Measurements from ENCODE around the gene FGD5. TPM values are rescaled to one million over a fixed set of nuclear protein-coding genes. Genes with fewer than 3 reads are reported as not detected.
A peak's percentile ranks its signal among the peaks of the same experiment; 100 is the strongest.

FGD5 gene
- total RNA-seq, 6 donors from 2014 or later: 26.8 to 90.4 (median 57.2) TPM

GRCh38 chr3:14787630-14788029 is 31.1 kb upstream of the FGD5 start:
- no peak for ATAC-seq (ENCODE audit: low FRiP score in 2 of 2)
- TF ChIP-seq, protein P1, sequence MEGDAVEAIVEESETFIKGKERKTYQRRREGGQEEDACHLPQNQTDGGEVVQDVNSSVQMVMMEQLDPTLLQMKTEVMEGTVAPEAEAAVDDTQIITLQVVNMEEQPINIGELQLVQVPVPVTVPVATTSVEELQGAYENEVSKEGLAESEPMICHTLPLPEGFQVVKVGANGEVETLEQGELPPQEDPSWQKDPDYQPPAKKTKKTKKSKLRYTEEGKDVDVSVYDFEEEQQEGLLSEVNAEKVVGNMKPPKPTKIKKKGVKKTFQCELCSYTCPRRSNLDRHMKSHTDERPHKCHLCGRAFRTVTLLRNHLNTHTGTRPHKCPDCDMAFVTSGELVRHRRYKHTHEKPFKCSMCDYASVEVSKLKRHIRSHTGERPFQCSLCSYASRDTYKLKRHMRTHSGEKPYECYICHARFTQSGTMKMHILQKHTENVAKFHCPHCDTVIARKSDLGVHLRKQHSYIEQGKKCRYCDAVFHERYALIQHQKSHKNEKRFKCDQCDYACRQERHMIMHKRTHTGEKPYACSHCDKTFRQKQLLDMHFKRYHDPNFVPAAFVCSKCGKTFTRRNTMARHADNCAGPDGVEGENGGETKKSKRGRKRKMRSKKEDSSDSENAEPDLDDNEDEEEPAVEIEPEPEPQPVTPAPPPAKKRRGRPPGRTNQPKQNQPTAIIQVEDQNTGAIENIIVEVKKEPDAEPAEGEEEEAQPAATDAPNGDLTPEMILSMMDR (IDR thresholded peaks at IDR 0.05): no peak
- TF ChIP-seq POLR2A (IDR thresholded peaks at IDR 0.05): no peak
- TF ChIP-seq EP300 (IDR thresholded peaks at IDR 0.05): no peak
- TF ChIP-seq POLR2AphosphoS5 (IDR thresholded peaks at IDR 0.05): no peak

DNA sequence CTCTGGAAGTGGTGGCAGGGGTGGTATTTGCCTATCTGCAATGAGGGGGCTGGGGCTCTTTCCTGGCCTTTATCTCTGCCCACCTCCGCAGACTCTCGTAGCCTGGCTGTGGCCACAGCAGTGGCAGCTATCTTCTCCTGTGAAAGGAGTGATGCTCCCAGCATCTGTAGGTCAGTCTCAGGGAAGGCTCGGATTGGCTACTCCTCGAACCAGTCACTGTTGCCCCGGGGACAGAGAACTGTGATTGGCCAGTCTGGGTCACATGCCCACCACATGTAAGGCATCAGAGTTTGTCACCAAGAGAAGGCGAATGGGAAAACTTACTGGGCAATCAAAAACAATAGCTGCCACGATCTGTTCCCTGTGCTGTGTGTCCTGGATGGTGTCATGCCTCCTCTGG is 30.1 kb upstream of the FGD5 start:
- no peak overlapping the region for H3K27ac ChIP-seq
- no peaks in the 10 kb centered on the region for H3K36me3 ChIP-seq
- no peak for TF ChIP-seq POLR2AphosphoS5 (IDR thresholded peaks at IDR 0.05)
- TF ChIP-seq, protein P1 (IDR thresholded peaks at IDR 0.05): no peak
- no peak for TF ChIP-seq EP300 (IDR thresholded peaks at IDR 0.05)
- no peak for TF ChIP-seq POLR2A (IDR thresholded peaks at IDR 0.05)
- ATAC-seq (ENCODE audit: low FRiP score in 2 of 2) (no peak), DNase-seq (no peak)
- no peaks in the 10 kb centered on the region for H3K9me3 ChIP-seq
- no peak overlapping the region for H3K4me3 ChIP-seq
- H3K27me3 ChIP-seq: no peaks in the 10 kb centered on the region
- H3K4me1 ChIP-seq: peaks cover 8 to 21% (median 12%) of the 10 kb centered on the region in 4 donors
- WGBS, 2 donors: 86 to 94% methylated on average over 7 of the region's 7 CpGs

More at GRCh38 chr3:14787630-14788029, 31.1 kb upstream of the FGD5 start:
- Histone ChIP-seq H3K4me3 (no peak overlapping the region), H3K36me3 (no peaks in the 10 kb centered on the region), H3K27ac (no peak overlapping the region), H3K27me3 (no peaks in the 10 kb centered on the region), H3K4me1 (peaks cover under 1 to 10% (median 7%) of the 10 kb centered on the region in 4 donors), H3K9me3 (no peaks in the 10 kb centered on the region)
- DNase-seq: peak in 1 of 2 donors; percentile 6
- 56 to 77% methylated on average over 2 to 7 of the region's 7 CpGs for WGBS, 2 donors

GRCh38 chr3:14789221-14789620 is 29.5 kb upstream of the FGD5 start:
- ATAC-seq (ENCODE audit: low FRiP score in 2 of 2) (no peak), DNase-seq (no peak)
- H3K9me3 ChIP-seq: no peaks in the 10 kb centered on the region
- TF ChIP-seq POLR2A (IDR thresholded peaks at IDR 0.05): no peak
- no peak for TF ChIP-seq POLR2AphosphoS5 (IDR thresholded peaks at IDR 0.05)
- TF ChIP-seq, protein P1 (IDR thresholded peaks at IDR 0.05): no peak
- no peak for TF ChIP-seq EP300 (IDR thresholded peaks at IDR 0.05)
- 75 to 90% methylated on average over 4 to 5 of the region's 5 CpGs for WGBS, 2 donors
- H3K27ac ChIP-seq: no peak overlapping the region
- no peak overlapping the region for H3K4me3 ChIP-seq
- no peaks in the 10 kb centered on the region for H3K27me3 ChIP-seq
- H3K4me1 ChIP-seq: peaks cover 12 to 21% (median 14%) of the 10 kb centered on the region in 4 donors
- H3K36me3 ChIP-seq: no peaks in the 10 kb centered on the region

GRCh38 chr3:14789640-14790285 is 29.0 kb upstream of the FGD5 start:
- H3K27me3 ChIP-seq: no peaks in the 10 kb centered on the region
- peaks cover 12 to 16% (median 14%) of the 10 kb centered on the region in 4 donors for H3K4me1 ChIP-seq
- no peak for TF ChIP-seq POLR2A (IDR thresholded peaks at IDR 0.05)
- TF ChIP-seq EP300 (IDR thresholded peaks at IDR 0.05): no peak
- TF ChIP-seq, protein P1 (IDR thresholded peaks at IDR 0.05): no peak
- TF ChIP-seq POLR2AphosphoS5 (IDR thresholded peaks at IDR 0.05): no peak
- 71 to 72% methylated on average over 10 of the region's 10 CpGs for WGBS, 2 donors
- ATAC-seq (ENCODE audit: low FRiP score in 2 of 2): no peak
- no peak overlapping the region for H3K4me3 ChIP-seq
- H3K36me3 ChIP-seq: no peaks in the 10 kb centered on the region
- no peak for DNase-seq
- H3K27ac ChIP-seq: no peak overlapping the region
- H3K9me3 ChIP-seq: no peaks in the 10 kb centered on the region

Measured in upper lobe of left lung (tissue), 6 donors.